Stimulated activated CD8-positive, alpha-beta memory T cell treated with anti-CD3 and anti-CD28 coated beads, Interleukin-7, amount 100 ng/mL, for 48 hours (primary cell): Measurements from ENCODE around the gene CDK18.

Experiments
- DNase-seq, 2 donors: peaks; one replicate each; pipeline ENCODE4 v3.0.0-alpha.2; 2020; ENCODE audit warnings: low read depth in 1 of 2; ENCODE audit errors: extremely low read depth in 1 of 2

The CDK18 gene

DNA sequence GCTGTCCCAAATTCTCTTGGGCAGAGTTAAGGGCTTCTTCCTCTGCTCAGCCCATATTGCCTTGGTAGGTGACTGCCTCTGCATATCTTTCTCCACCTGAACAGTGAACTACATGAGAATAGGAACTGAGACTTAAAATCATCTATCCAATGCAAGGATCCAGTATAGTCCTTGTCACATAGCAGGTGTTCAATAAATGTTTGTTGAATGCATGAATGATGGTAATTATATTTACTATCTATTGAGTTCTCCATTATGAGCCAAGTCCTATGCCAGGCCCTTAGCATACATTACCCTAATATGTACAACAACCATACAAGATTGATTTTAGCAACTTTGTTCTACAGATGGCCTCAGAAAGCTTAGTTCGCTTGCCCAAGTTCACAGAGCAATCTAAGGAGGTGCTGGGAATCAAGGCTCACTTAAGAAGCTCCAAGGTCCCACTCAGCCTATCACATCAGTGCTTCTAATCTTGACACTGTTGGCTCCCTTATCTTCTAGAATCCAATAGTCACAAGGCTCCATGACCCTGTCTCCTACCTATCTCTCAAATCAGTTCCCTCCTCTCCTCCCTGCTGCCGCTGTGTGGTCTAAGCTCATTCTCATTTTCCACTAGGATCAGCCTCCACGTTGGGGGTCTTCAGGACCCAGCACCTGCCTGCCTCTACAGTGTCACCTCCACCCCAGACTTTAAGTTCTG lies 2.2 kb upstream of the CDK18 start:
- no peak for DNase-seq

GRCh38 chr1:205502992-205503391 lies 1.5 kb upstream of the CDK18 start:
- DNase-seq = no peak

DNA sequence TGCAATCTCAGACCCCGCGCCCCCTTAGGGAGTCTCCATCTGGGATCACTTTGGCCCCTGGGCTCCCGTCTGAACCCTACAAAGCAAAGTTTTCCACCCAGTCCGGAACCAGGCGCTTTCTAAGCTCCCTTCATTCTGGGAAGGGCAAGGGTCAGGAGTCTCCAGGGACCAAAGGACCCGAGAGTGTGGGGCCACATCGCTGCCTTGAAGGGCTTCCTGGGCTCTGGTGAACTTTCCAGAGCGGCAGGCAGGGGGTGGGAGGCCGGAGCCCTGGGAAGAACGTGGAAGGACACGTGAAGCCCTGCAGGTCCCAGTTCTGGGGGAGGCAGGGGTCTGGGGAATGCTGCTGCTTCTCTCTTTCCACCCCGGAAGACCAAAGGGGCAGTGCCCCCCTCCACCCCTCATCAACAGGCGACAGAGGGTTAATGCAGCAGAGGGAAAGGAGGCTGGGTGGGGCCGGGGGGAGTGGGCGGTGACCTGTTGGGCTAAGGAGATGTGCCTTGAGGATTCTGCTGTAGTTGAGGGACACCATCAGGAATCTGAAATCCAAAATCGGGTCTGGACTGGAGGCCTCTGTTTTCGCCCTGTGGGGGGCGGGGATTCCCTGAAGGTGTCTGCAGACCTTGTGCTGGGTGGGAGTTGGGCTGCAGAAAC lies 734 bp downstream of the CDK18 start:
- no peak for DNase-seq

GRCh38 chr1:205505791-205506190 lies 1.3 kb downstream of the CDK18 start:
- no peak for DNase-seq

DNA sequence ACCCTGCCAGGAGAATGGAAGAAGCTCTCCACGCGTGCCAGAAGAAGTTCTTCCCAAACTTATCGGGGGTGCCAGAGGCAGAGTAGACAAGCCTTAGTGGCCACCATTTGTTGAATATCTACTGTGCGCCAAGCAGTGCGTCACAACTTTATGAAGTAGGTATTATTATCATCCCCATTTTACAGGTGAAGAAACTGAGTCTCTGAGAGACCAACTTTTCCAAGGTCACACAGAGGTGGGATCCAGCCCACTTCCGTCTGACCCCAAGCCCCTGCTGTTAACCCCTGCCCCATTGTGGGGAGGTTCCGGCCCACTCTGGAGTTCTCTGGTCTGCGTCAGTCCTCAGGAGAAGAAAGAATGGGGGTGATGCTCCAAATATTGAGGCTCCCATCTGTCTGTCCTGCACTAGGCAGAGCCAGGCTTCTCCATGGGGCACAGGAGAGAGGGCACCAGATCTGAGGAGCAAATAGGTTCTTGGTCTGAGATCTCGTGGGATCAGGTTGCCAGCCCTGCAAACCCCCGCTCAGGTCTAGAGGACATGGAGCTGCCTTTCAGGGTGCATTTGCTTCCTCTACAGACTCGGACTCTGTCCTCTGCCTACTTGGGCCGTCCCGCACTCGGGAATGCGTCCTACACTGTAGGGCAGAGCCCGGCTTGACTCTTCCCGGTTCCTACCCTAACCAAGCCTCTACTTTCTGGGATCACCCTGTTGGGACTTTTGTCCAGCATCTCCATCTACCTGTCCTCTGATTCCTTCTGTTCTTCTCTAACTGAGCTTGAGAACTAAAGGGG lies 2.1 kb downstream of the CDK18 start:
- no peak for DNase-seq

DNA sequence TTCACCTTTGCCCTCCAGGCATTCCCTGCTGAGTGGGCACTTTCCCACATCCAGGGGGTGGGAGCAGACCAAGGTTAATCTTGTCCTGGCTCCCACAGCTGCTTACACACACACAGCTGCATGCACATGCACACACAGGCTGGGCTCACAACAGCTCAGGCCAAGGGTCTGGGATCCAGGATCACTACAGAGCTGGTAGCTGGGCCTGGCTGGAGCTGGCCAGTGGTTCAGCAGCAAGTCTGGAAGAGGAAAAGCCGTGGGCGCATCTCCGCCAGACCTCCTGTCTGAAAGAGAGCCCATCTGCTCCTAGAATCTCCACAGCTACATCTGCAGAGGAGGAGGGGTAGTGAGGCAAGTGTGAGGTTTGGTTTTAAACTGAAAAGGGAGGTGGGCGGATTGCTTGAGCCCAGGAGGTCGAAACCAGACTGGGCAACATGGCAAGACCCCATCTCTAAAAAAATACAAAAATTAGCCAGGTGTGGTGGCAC lies 3.8 kb downstream of the CDK18 start:
- DNase-seq = no peak

- no peak for DNase-seq
Observed at GRCh38 chr1:205510308-205510950, 6.0 kb downstream of the CDK18 start.

DNA sequence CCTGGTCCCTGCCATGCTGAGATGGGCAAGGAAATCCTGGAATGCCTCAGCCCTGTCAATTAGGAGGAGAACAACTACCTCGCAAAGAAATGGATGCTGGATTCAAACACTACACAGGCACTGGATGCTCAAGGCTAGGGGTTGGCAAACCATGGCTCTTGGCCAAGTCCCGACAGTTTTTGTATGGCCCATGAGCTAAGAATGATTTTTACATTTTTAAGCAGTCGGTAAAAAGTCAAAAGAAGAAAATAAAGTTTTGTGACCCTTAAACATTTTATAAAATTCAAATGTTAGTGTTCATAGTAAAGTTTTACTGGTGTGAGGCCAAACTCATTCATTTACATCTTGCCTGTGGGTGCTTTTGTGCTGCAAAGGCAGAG lies 6.5 kb downstream of the CDK18 start:
- no peak for DNase-seq

DNA sequence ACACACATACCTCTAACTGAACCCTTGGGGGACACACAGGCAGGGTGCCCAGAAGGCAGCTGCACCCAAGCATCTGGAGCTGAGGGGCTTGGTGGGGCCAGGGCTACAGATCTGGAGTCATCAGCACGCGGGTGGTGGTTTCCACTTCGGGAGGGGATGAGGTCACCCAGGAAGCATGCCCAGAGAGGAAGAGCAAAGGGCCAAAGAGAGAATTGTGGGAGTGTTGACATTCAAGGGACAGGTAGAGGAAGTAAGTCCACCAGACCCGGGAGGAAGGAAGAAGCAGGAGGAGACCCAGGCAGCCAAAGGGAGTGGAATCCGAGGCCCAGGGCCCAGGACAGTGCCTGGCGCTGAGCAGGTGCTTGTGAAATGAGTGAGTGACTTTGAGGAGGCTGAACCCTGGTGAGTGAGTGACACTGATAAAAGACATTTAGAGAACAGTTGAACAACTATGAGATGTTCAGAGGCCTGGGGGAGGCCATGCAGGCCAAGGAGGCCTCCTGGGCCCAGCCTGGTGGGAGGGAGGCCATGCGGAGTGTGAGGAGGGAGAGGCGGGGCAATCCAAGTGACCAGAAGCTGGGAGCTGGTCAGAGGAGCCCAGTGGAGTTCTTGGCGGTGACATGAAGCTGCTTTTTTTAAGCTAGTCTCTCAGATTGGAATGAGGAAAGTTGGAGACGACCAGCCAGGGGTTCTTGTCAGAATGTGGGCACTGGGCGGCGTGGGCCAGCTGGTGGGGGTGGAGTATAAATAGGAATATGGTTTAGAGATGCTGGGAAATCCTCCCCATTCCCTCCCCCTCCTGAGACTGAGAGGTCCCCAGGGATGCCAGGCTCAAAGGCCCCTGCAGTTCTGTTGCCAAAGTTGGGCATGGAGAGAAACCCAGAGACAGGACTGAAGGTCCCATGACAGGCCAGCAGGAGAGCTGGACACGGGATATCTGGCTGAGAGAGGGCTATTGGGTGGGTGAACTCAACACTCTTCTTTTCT lies 7.9 kb downstream of the CDK18 start:
- DNase-seq = no peak

DNA sequence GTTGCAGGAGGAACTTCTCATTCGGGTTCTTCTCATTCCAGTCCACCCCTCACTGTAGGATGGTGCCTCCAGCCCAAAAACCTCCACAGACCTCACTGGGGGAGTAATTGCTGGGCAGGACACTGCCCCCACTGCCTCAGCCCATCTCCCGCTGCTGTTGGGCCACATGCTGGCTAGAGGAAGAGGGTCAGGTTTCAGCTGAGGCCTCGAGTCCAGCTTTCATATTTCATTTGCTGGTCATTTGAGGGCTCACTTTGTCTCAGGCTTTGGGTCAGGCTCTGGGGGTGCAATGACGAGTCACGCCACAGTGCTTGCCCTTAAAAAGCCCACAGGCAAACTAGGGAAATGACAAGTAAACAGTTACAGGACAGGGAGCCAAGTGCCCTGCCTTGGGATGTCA lies 9.3 kb downstream of the CDK18 start:
- DNase-seq = no peak

DNA sequence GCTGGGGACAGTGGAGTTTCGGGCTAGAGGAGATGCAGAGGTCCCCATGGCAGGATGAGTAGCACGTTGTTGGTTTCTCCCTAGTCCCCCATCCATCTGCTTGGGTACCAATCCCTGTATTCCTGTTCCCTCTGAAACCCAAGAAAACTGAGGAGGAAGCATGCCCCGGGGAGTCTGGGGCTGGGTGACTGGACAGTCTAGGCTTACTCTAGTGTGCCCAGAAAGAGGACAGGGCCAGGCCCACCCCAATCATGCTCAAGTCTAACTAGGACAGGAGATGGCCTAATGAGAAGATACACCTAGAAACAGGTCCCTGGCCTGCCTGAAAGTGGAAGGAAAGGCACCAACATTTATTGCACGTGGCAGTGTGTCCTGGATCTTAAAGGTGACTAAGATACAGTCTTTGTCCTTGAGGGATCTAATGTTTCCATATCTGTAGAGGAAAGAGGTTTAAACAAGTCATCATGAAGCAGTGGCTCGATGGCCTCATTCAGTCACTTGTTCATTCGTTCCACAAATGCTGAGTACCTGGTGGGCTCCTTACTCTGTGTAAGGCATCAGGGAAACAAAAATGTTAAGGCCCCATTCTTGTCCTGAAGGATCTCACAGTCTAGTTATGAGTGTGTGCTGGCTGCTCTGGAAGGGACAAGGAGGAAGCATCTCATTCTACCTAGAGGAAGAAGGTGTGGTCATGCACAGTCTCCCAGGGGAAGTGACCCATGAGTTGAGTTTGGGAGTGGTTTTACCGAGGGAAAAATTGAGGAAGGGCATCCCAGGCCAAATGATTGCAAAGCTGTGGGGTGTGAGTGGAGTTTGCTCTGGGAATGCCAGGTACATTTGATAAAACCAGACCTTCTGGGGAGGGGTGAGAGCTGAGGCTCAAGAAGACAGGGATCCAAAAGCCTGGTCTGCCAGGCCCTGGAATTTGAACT lies 10.0 kb downstream of the CDK18 start:
- DNase-seq = no peak

GRCh38 chr1:205515781-205516253 lies 11.3 kb downstream of the CDK18 start:
- DNase-seq = no peak

DNA sequence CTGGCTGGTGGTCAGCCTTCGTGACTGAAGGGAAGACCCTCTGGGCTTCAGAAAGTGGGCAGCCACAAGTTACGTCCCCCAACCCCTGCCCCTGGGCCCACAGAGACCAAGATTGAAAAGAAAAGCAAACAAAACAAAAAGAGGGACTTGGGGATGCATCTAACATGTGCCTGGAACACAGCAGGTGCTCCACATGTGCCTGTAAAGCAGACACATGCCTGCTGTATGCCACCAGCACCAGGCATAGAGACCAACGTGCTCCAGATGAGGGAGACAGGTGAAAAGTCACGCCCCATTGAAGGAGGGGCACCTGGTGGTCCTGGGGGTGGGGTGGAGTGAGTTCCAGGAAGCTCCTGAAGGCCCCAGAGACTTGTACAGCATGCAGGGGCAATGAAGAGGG lies 11.9 kb downstream of the CDK18 start:
- no peak for DNase-seq

DNA sequence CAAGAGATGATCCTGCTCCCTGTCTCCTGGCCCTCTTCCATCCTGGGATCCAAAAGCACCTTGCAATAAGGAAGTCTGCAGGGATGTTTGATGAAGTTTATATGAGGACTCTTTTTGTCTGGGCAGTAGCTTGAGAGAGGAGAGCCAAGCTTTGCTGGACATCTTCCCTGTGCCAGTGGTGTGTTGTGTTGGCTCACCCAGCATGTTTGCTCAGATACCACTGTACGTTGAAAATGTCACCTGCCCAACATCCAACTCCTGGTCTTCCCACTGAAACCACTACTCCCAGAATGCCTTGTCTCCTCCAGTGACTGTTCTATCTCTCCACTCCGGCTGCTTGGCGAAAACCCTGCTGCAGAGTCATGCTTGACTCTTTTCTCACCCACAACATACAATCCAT lies 12.8 kb downstream of the CDK18 start:
- DNase-seq = no peak

GRCh38 chr1:205517763-205518162 lies 13.3 kb downstream of the CDK18 start:
- DNase-seq = no peak

- no peak for DNase-seq
Observed at GRCh38 chr1:205518661-205519540, 14.4 kb downstream of the CDK18 start.

GRCh38 chr1:205519541-205520131 lies 15.2 kb downstream of the CDK18 start:
- DNase-seq = no peak

DNA sequence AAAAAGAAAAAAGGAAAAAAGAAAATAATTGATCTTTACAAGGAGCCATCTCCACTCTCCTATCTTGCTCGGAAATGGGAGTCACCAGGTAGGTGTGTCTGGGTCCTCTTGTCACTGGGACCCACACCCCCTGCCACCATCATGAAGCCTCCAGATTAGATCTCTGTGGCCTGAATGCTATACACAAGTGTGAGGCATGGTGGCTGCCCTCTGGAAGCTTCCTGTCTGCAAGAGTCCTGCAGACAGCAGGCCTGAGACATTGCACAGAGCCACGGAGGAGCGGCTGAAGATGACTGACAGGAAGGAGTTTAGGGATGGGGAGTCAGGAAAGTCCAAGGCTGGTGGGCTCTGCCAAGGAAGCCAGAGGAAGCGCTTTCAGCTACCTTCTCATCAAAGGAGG lies 16.2 kb downstream of the CDK18 start:
- no peak for DNase-seq
